Brain microvascular endothelial cell (primary cell): ENCODE measurements around the gene LRP1B.

Experiments
- DNase-seq: peaks from one replicate; pipeline ENCODE4 v3.0.0-alpha.2; 2020
- H3K27ac ChIP-seq: fragments of 250-450 bp; sonication (Bioruptor Pico); 2 replicates; pipeline ENCODE4 v1.5.1; 2020; ENCODE audit warnings: mild to moderate bottlenecking, moderate library complexity
- H3K27me3 ChIP-seq: fragments of 250-450 bp; sonication (Bioruptor Pico); replicated peaks from 2 replicates; pipeline ENCODE4 v1.5.1; 2020; ENCODE audit warnings: mild to moderate bottlenecking
- H3K36me3 ChIP-seq: fragments of 250-450 bp; sonication (Bioruptor Pico); replicated peaks from 2 replicates; pipeline ENCODE4 v1.5.1; 2020; ENCODE audit warnings: mild to moderate bottlenecking
- H3K4me3 ChIP-seq: 2 replicates; pipeline ENCODE4 v1.5.1; 2011; ENCODE audit warnings: low read depth, mild to moderate bottlenecking, control low read depth, low read length, moderate library complexity
- CTCF ChIP-seq: IDR thresholded peaks from 2 replicates; pipeline ENCODE4 v1.5.1; 2011; ENCODE audit warnings: low read depth, mild to moderate bottlenecking, moderate library complexity, low read length, control low read depth, inconsistent platforms; ENCODE audit errors: missing control alignments
- in situ Hi-C: cut with HindIII; loops from 2 replicates; pipeline ENCODE4 v1.10.0; 2017; ENCODE audit warnings: low sequenced_read_pairs, low pct_ligation_motif_present

LRP1B gene

GRCh38 chr2:142025394-142025793, 105.4 kb downstream of the LRP1B start:
- no peak overlapping the region for H3K27ac ChIP-seq
- H3K4me3 ChIP-seq: no peak overlapping the region
- no peak for DNase-seq
- no peak for TF ChIP-seq CTCF
- in situ Hi-C loops: no loop called here
- H3K27me3 ChIP-seq: no peaks in the 10 kb centered on the region
- H3K36me3 ChIP-seq: no peaks in the 10 kb centered on the region

- no peaks in the 10 kb centered on the region for H3K36me3 ChIP-seq
- DNase-seq: no peak
- no peak overlapping the region for H3K27ac ChIP-seq
- no peak for TF ChIP-seq CTCF
- in situ Hi-C loops: no loop called here
- no peaks in the 10 kb centered on the region for H3K27me3 ChIP-seq
- no peak overlapping the region for H3K4me3 ChIP-seq
These were observed 110.4 kb downstream of the LRP1B start for GRCh38 chr2:142020368-142020767.

GRCh38 chr2:142014536-142014935, 116.3 kb downstream of the LRP1B start:
- H3K27me3 ChIP-seq: no peaks in the 10 kb centered on the region
- H3K27ac ChIP-seq: no peak overlapping the region
- no peak for DNase-seq
- TF ChIP-seq CTCF: no peak
- no peak overlapping the region for H3K4me3 ChIP-seq
- in situ Hi-C loops: no loop called here
- H3K36me3 ChIP-seq: no peaks in the 10 kb centered on the region

- no peak for TF ChIP-seq CTCF
- Histone ChIP-seq H3K27ac (no peak overlapping the region), H3K27me3 (no peaks in the 10 kb centered on the region), H3K4me3 (no peak overlapping the region), H3K36me3 (no peaks in the 10 kb centered on the region)
- in situ Hi-C loops: no loop called here
- no peak for DNase-seq
These were observed 118.0 kb downstream of the LRP1B start for GRCh38 chr2:142012797-142013196.

- no peaks in the 10 kb centered on the region for H3K36me3 ChIP-seq
- in situ Hi-C loops: no loop called here
- H3K4me3 ChIP-seq: no peak overlapping the region
- no peak for DNase-seq
- no peak overlapping the region for H3K27ac ChIP-seq
- TF ChIP-seq CTCF: no peak
- no peaks in the 10 kb centered on the region for H3K27me3 ChIP-seq
These were observed 120.1 kb downstream of the LRP1B start for GRCh38 chr2:142010477-142011270.
